HCT116 (cell line): Measurements from ENCODE around the gene AAMP. TPM values are rescaled to one million over a fixed set of nuclear protein-coding genes. Genes with fewer than 3 reads are reported as not detected.

Experiments used
- ATAC-seq: fragments of 200-7000 bp; cut with Tn5 transposase; 2 replicates; pipeline ENCODE4 v1.9.1; 2020; ENCODE audit warnings: mild to moderate bottlenecking, moderate library complexity
- BruUV-seq: library from RNA; stranded (reverse); fragments of 400-500 nt; replicated peaks from 2 replicates; lab custom pipeline; 2021; lab: Mats Ljungman, UMichigan
- CTCF ChIA-PET: fragments of 300-600 bp; sonication (Branson Sonifier 250); formaldehyde crosslinking; loops from one replicate; lab custom pipeline; 2021; ENCODE audit warnings: antibody characterized with exemption; lab: Charles Lee
- POLR2A ChIA-PET: fragments of 300-600, 350-600 bp; sonication (Branson Sonifier 250); formaldehyde crosslinking; loops from one replicate; lab custom pipeline; 2021; ENCODE audit warnings: antibody characterized with exemption; lab: Charles Lee
- RAD21 ChIA-PET, 2 experiments: fragments of 300-600 bp; sonication (Branson Sonifier 250); formaldehyde crosslinking; loops; one replicate each; lab custom pipeline; 2023; ENCODE audit warnings: low total read pairs in 2 of 2; ENCODE audit not compliant: uncharacterized antibody in 2 of 2, unreplicated experiment in 2 of 2, low non-redundant PET in 1 of 2; lab: Charles Lee
- DNase-seq: peaks from one replicate; pipeline ENCODE4 v3.0.0-alpha.2; 2010; ENCODE audit warnings: low read depth, low spot score
- H2AFZ ChIP-seq: fragments of 200-600 bp; shearing (Covaris generic), sonication (generic); 2 replicates; pipeline ENCODE4 v1.6.1; 2017; ENCODE audit warnings: low read depth, mixed run types, mixed read lengths, antibody characterized with exemption, low read length; ENCODE audit not compliant: poor library complexity, severe bottlenecking
- H3K27ac ChIP-seq: 2 replicates; pipeline ENCODE4 v1.5.1; 2012; ENCODE audit warnings: low read depth, low read length
- H3K27me3 ChIP-seq: fragments of 200-600 bp; sonication (generic); 2 replicates; pipeline ENCODE4 v1.6.1; 2016; ENCODE audit warnings: mixed run types, low read length, mixed read lengths; ENCODE audit not compliant: insufficient read depth
- H3K36me3 ChIP-seq, 2 experiments: fragments of 200-500 bp in 1 of 2; fragments of 200-600 bp in 1 of 2; sonication (Bioruptor generic) in 1 of 2; sonication (generic) in 1 of 2; 2 replicates each; pipeline versions ENCODE4 v1.5.1 to v1.6.1; 2014 to 2016; ENCODE audit warnings: low read length in 2 of 2, inconsistent platforms in 1 of 2, mixed read lengths in 1 of 2, mixed run types in 1 of 2; ENCODE audit not compliant: insufficient read depth in 2 of 2, control insufficient read depth in 1 of 2
- H3K4me1 ChIP-seq, 2 experiments: fragments of 200-600 bp in 1 of 2; sonication (generic) in 1 of 2; 2 replicates each; pipeline versions ENCODE4 v1.5.1 to v1.6.1; 2012 to 2017; ENCODE audit warnings: low read length in 2 of 2, inconsistent platforms in 1 of 2, mild to moderate bottlenecking in 1 of 2, mixed read lengths in 1 of 2, mixed run types in 1 of 2, moderate library complexity in 1 of 2; ENCODE audit not compliant: insufficient read depth in 2 of 2, control insufficient read depth in 1 of 2
- H3K4me2 ChIP-seq: fragments of 200-600 bp; sonication (generic); 2 replicates; pipeline ENCODE4 v1.6.1; 2017; ENCODE audit warnings: mixed run types, low read length, mixed read lengths
- H3K4me3 ChIP-seq, 2 experiments: fragments of 200-600 bp in 1 of 2; sonication (generic) in 1 of 2; replicated peaks in 1 of 2; 2 replicates each; pipeline ENCODE4 v1.5.1; 2011 to 2016; ENCODE audit warnings: low read length in 2 of 2, control low read depth in 1 of 2, low read depth in 1 of 2, mild to moderate bottlenecking in 1 of 2, mixed read lengths in 1 of 2, mixed run types in 1 of 2
- H3K79me2 ChIP-seq: fragments of 200-600 bp; sonication (generic); 2 replicates; pipeline ENCODE4 v1.6.1; 2017; ENCODE audit warnings: mild to moderate bottlenecking, mixed run types, low read length, moderate library complexity, mixed read lengths; ENCODE audit not compliant: insufficient read depth
- H3K9ac ChIP-seq: fragments of 200-600 bp; sonication (generic); 2 replicates; pipeline ENCODE4 v1.6.1; 2016; ENCODE audit warnings: low read length, mixed read lengths
- H3K9me2 ChIP-seq: fragments of 200-600 bp; sonication (generic), shearing (Covaris generic); 2 replicates; pipeline ENCODE4 v1.6.1; 2017; ENCODE audit warnings: mixed run types, mild to moderate bottlenecking, moderate library complexity; ENCODE audit not compliant: insufficient read depth
- H3K9me3 ChIP-seq, 2 experiments: fragments of 200-500 bp in 1 of 2; fragments of 200-600 bp in 1 of 2; sonication (Bioruptor generic) in 1 of 2; sonication (generic) in 1 of 2; 2 replicates each; pipeline ENCODE4 v1.6.1; 2014 to 2017; ENCODE audit warnings: low read length in 2 of 2, mixed read lengths in 2 of 2, inconsistent platforms in 1 of 2, low read depth in 1 of 2, mild to moderate bottlenecking in 1 of 2, mixed run types in 1 of 2, moderate library complexity in 1 of 2; ENCODE audit not compliant: control insufficient read depth in 1 of 2, insufficient read depth in 1 of 2
- H4K20me1 ChIP-seq: fragments of 200-600 bp; sonication (generic), shearing (Covaris generic); 2 replicates; pipeline ENCODE4 v1.6.1; 2017; ENCODE audit warnings: mixed run types, mild to moderate bottlenecking, moderate library complexity; ENCODE audit not compliant: insufficient read depth
- ATF3 ChIP-seq: IDR thresholded peaks from 2 replicates; pipeline ENCODE4 v1.6.1; 2012
- CBX3 ChIP-seq: IDR thresholded peaks from 2 replicates; pipeline ENCODE4 v1.6.1; 2012; ENCODE audit warnings: low read depth
- ELF1 ChIP-seq: IDR thresholded peaks from 2 replicates; pipeline ENCODE4 v1.6.1; 2012; ENCODE audit warnings: low read depth, borderline replicate concordance
- EZH2 ChIP-seq: fragments of 200-600 bp; sonication (generic); IDR thresholded peaks from 2 replicates; pipeline ENCODE4 v1.6.1; 2017; ENCODE audit warnings: antibody characterized with exemption, mixed run types
- JUND ChIP-seq: IDR thresholded peaks from 2 replicates; pipeline ENCODE4 v1.6.1; 2012
- MAX ChIP-seq: IDR thresholded peaks from 2 replicates; pipeline ENCODE4 v1.6.1; 2012
- POLR2AphosphoS5 ChIP-seq: IDR thresholded peaks from 2 replicates; pipeline ENCODE4 v1.6.1; 2011; ENCODE audit warnings: mild to moderate bottlenecking, low read depth, low read length, moderate library complexity
- RAD21 ChIP-seq: IDR thresholded peaks from 2 replicates; pipeline ENCODE4 v1.6.1; 2012; ENCODE audit warnings: low read depth, mild to moderate bottlenecking
- REST ChIP-seq: IDR thresholded peaks from 2 replicates; pipeline ENCODE4 v1.6.1; 2012; ENCODE audit warnings: low read depth
- SIN3A ChIP-seq: IDR thresholded peaks from 2 replicates; pipeline ENCODE4 v1.6.1; 2012; ENCODE audit warnings: low read depth
- SP1 ChIP-seq: IDR thresholded peaks from 2 replicates; pipeline ENCODE4 v1.6.1; 2012; ENCODE audit warnings: low read depth
- SRF ChIP-seq: IDR thresholded peaks from 2 replicates; pipeline ENCODE4 v1.6.1; 2012; ENCODE audit warnings: low read depth
- TCF7L2 ChIP-seq: IDR thresholded peaks from 2 replicates; pipeline ENCODE4 v1.7.0; 2011; ENCODE audit warnings: borderline replicate concordance, inconsistent platforms; ENCODE audit not compliant: insufficient read depth, insufficient read length; ENCODE audit errors: extremely low read depth
- YY1 ChIP-seq: IDR thresholded peaks from 2 replicates; pipeline ENCODE4 v1.6.1; 2011; ENCODE audit warnings: low read length, low read depth, moderate library complexity, mild to moderate bottlenecking; ENCODE audit not compliant: insufficient replicate concordance; ENCODE audit errors: extremely low read depth
- ZBTB33 ChIP-seq: IDR thresholded peaks from 2 replicates; pipeline ENCODE4 v1.6.1; 2011; ENCODE audit warnings: mild to moderate bottlenecking, low read length, moderate library complexity; ENCODE audit not compliant: insufficient replicate concordance; ENCODE audit errors: extremely low read depth
- ZFX ChIP-seq: fragments of 450-650 bp; IDR thresholded peaks from 2 replicates; pipeline ENCODE4 v1.6.1; 2017
- ZNF274 ChIP-seq: fragments of 200-500 bp; sonication (Bioruptor generic); IDR thresholded peaks from 2 replicates; pipeline ENCODE4 v1.6.1; 2014; ENCODE audit warnings: mild to moderate bottlenecking, low read depth, low read length, inconsistent platforms
- intact Hi-C: fragments of 100-400 bp; cut with micrococcal nuclease; formaldehyde crosslinking; loops from 2 replicates; pipeline ENCODE4 v1.10.0; 2022
- total RNA-seq: library from RNA; stranded (reverse); gene quantifications from one replicate; pipeline ENCODE4 v1.2.1, GENCODE V29; 2021; ENCODE audit not compliant: unreplicated experiment

The AAMP gene
- total RNA-seq, 1 experiment from 2014 or later = 111 TPM

GRCh38 chr2:218278531-218279360, 8.8 kb upstream of the AAMP start:
- no peak overlapping the region for H3K4me3 ChIP-seq
- intact Hi-C loops = no loop called here
- H3K9me2 ChIP-seq = no peaks in the 10 kb centered on the region
- TF ChIP-seq POLR2AphosphoS5 (no peak), ZBTB33 (no peak), MAX (no peak), ATF3 (no peak), JUND (no peak), SP1 (no peak), SRF (no peak), EZH2 (no peak), ELF1 (no peak), REST (no peak), YY1 (no peak), RAD21 (no peak), ZFX (no peak), TCF7L2 (no peak), ZNF274 (no peak), SIN3A (no peak), CBX3 (no peak)
- RAD21 ChIA-PET = no interaction called here
- H3K4me2 ChIP-seq = no peak overlapping the region
- CTCF ChIA-PET = no interaction called here
- H3K27me3 ChIP-seq = no peaks in the 10 kb centered on the region
- H3K9ac ChIP-seq = no peak overlapping the region
- ATAC-seq (no peak), DNase-seq (no peak)
- H3K4me1 ChIP-seq = no peaks in the 10 kb centered on the region; a peak in 1 of 4 replicates
- POLR2A ChIA-PET = no interaction called here
- peaks cover 38 to 52% of the 10 kb centered on the region in 2 experiments; a peak in 3 of 4 replicates for H3K36me3 ChIP-seq
- H3K9me3 ChIP-seq = no peaks in the 10 kb centered on the region
- H3K27ac ChIP-seq = no peak overlapping the region
- no peaks in the 10 kb centered on the region for H4K20me1 ChIP-seq
- peaks cover 18% of the 10 kb centered on the region for H3K79me2 ChIP-seq
- no TSS peak for BruUV-seq
- no peak overlapping the region for H2AFZ ChIP-seq
